Nephron progenitor cell (in vitro differentiated cells): ENCODE measurements around the gene KRT1.

ENCODE experiments used
- DNase-seq: peaks from one replicate; pipeline ENCODE4 v3.0.0; 2021
- H3K27ac Mint-ChIP-seq: 2 replicates; pipeline ENCODE4 v1.8.0; 2021; ENCODE audit warnings: mild to moderate bottlenecking, moderate library complexity, mixed read lengths
- H3K27me3 Mint-ChIP-seq: 2 replicates; pipeline ENCODE4 v1.8.0; 2021; ENCODE audit warnings: mild to moderate bottlenecking, low read depth, mixed read lengths; ENCODE audit not compliant: poor library complexity
- H3K36me3 Mint-ChIP-seq: 2 replicates; pipeline ENCODE4 v1.8.0; 2021; ENCODE audit warnings: low read depth, mixed read lengths
- H3K4me1 Mint-ChIP-seq: 2 replicates; pipeline ENCODE4 v1.8.0; 2021; ENCODE audit warnings: mixed read lengths
- H3K4me3 Mint-ChIP-seq: 2 replicates; pipeline ENCODE4 v1.8.0; 2021; ENCODE audit warnings: mild to moderate bottlenecking, moderate library complexity, mixed read lengths
- H3K9me3 Mint-ChIP-seq: 2 replicates; pipeline ENCODE4 v1.8.0; 2021; ENCODE audit warnings: mild to moderate bottlenecking, moderate library complexity, mixed read lengths
- CTCF ChIP-seq: fragments of 200-600 bp; sonication (generic); IDR thresholded peaks from 2 replicates; pipeline ENCODE4 v1.5.0; 2021; ENCODE audit warnings: antibody characterized with exemption

Gene KRT1

DNA sequence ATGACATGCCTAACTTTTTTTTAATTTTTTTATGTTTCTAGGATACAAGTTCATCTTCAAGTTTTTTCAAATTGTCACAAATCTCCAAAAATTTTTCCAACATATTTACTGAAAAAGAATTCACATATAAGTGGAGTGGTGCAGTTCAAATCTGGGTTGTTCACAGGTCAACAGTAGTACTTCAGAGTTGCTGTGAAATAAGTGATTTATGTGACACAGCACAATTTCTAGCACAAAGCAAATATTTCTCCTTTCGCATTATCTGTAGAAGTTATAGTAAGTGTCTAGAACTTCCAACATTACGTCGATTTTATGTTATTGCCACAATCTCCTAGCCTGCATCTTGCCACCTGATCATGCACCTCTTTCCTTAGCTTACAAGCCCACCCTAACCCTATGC is 18.5 kb downstream of the KRT1 start:
- no peak for TF ChIP-seq CTCF
- no peaks in the 10 kb centered on the region for H3K36me3 Mint-ChIP-seq
- H3K27ac Mint-ChIP-seq: no peak overlapping the region
- no peaks in the 10 kb centered on the region for H3K4me1 Mint-ChIP-seq
- H3K9me3 Mint-ChIP-seq: no peaks in the 10 kb centered on the region
- H3K27me3 Mint-ChIP-seq: peaks cover 22% of the 10 kb centered on the region
- no peak overlapping the region for H3K4me3 Mint-ChIP-seq
- no peak for DNase-seq

- Mint-ChIP-seq H3K27ac (no peak overlapping the region), H3K9me3 (no peaks in the 10 kb centered on the region), H3K27me3 (peaks cover 22% of the 10 kb centered on the region), H3K36me3 (no peaks in the 10 kb centered on the region), H3K4me1 (no peaks in the 10 kb centered on the region), H3K4me3 (no peak overlapping the region)
- no peak for DNase-seq
- TF ChIP-seq CTCF: no peak
These were observed 19.2 kb downstream of the KRT1 start for GRCh38 chr12:52660934-52661499.

DNA sequence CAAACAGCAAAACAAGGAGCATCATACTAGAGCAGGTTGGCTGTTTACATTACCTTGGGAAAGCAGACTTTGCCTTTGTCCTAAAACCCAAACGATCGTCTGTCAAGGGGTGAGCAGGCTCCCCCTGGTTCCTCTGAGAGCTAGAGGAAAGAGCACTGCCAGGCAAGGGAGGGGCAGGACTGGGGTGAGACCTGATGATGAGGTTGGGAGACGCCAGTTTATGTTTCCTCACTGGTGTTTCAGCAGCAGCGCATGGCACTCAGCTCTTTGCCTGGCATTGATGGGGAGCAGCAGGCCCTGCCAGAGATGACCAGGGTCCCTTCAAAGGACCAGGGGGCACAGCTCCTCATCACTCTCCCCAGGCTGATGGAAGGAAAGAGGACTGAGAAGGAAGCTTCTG is 20.3 kb downstream of the KRT1 start:
- no peaks in the 10 kb centered on the region for H3K9me3 Mint-ChIP-seq
- H3K27me3 Mint-ChIP-seq: peaks cover 24% of the 10 kb centered on the region
- no peaks in the 10 kb centered on the region for H3K4me1 Mint-ChIP-seq
- no peak overlapping the region for H3K27ac Mint-ChIP-seq
- TF ChIP-seq CTCF: no peak
- DNase-seq: no peak
- H3K4me3 Mint-ChIP-seq: no peak overlapping the region
- no peaks in the 10 kb centered on the region for H3K36me3 Mint-ChIP-seq

GRCh38 chr12:52659395-52659794 is 20.8 kb downstream of the KRT1 start:
- Mint-ChIP-seq H3K36me3 (no peaks in the 10 kb centered on the region), H3K27me3 (peaks cover 25% of the 10 kb centered on the region)

DNA sequence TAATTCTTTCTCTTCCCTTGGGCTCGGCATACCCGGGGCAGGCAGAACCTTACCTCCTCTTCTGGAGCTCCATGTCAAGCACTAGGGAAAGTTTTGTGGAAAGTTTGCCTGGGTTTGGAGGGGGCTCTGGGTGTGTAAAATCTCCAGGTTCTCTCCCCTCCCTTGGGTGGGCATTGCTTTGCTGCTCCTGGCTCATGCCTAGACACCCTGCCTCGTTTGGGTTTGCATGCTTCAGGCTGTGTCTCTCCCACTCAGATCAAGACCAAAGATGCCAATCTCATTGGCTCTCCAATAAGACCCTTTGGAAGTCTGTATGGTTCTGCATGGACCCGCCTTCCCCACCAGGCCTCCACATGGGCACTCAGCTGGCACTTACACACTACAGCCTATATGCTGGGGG is 22.0 kb downstream of the KRT1 start:
- Mint-ChIP-seq H3K9me3 (no peaks in the 10 kb centered on the region), H3K36me3 (no peaks in the 10 kb centered on the region), H3K4me1 (no peaks in the 10 kb centered on the region), H3K27me3 (peaks cover 22% of the 10 kb centered on the region), H3K4me3 (no peak overlapping the region), H3K27ac (no peak overlapping the region)
- TF ChIP-seq CTCF: no peak
- DNase-seq: no peak

More at GRCh38 chr12:52659395-52659794, 20.8 kb downstream of the KRT1 start:
- no peak for DNase-seq
- no peak for TF ChIP-seq CTCF
- Mint-ChIP-seq H3K4me1 (no peaks in the 10 kb centered on the region), H3K27ac (no peak overlapping the region), H3K4me3 (no peak overlapping the region), H3K9me3 (no peaks in the 10 kb centered on the region)

- Mint-ChIP-seq H3K9me3 (peaks cover under 1% of the 10 kb centered on the region), H3K36me3 (no peaks in the 10 kb centered on the region), H3K27me3 (peaks cover 22% of the 10 kb centered on the region), H3K4me3 (no peak overlapping the region), H3K27ac (no peak overlapping the region), H3K4me1 (no peaks in the 10 kb centered on the region)
- no peak for TF ChIP-seq CTCF
- no peak for DNase-seq
These were observed 22.8 kb downstream of the KRT1 start for GRCh38 chr12:52657250-52657902.
